HL-60/S4 treated with retinoic acid at 250 ng/mL for 4 days and 3 days (cell line): Measurements from ENCODE around the gene PDZD2.
"Not testable (repeated sequence)": the region's sequence is repeated elsewhere in the genome, so short reads cannot be mapped to it uniquely, and the experiment has no call there.

ENCODE experiments used
- in situ Hi-C: fragments of 300-500 bp; cut with MboI; formaldehyde crosslinking; loops from 2 replicates; pipeline ENCODE4 v1.7.0; 2022; ENCODE audit warnings: low sequenced_read_pairs

The PDZD2 gene

GRCh38 chr5:31638748-31639418 is at the start of gene PDZD2:
Gene PDZD2 (plus strand): TSS chr5:31639131.
- in situ Hi-C loops: no loop called here

- in situ Hi-C loops: loop anchor here (25.0 kb wide), 1 partner anchor 494 kb away; no protein-coding TSS in a partner anchor
Measured at GRCh38 chr5:31593665-31594064, 45.3 kb upstream of the PDZD2 start.

- in situ Hi-C loops: loop anchor here (25.0 kb wide), 1 partner anchor 491 kb away; no protein-coding TSS in a partner anchor
Measured at GRCh38 chr5:31596354-31596753, 42.6 kb upstream of the PDZD2 start.

- in situ Hi-C loops: loop anchor here (25.0 kb wide), 1 partner anchor 488 kb away; no protein-coding TSS in a partner anchor
Measured at GRCh38 chr5:31598640-31599611, 40.0 kb upstream of the PDZD2 start.

GRCh38 chr5:31602305-31602704 is 36.6 kb upstream of the PDZD2 start:
- in situ Hi-C loops: not testable (repeated sequence)

- in situ Hi-C loops: no loop called here
Measured at GRCh38 chr5:31604240-31604639, 34.7 kb upstream of the PDZD2 start.

GRCh38 chr5:31604644-31605043 is 34.3 kb upstream of the PDZD2 start:
- in situ Hi-C loops: no loop called here

- in situ Hi-C loops: no loop called here
Measured at GRCh38 chr5:31605920-31606319, 33.0 kb upstream of the PDZD2 start.

- in situ Hi-C loops: no loop called here
Measured at GRCh38 chr5:31607546-31607945, 31.4 kb upstream of the PDZD2 start.

GRCh38 chr5:31611002-31611401 is 27.9 kb upstream of the PDZD2 start:
- in situ Hi-C loops: no loop called here

- in situ Hi-C loops: no loop called here
Measured at GRCh38 chr5:31613651-31614050, 25.3 kb upstream of the PDZD2 start.

- in situ Hi-C loops: no loop called here
Measured at GRCh38 chr5:31614151-31615020, 24.5 kb upstream of the PDZD2 start.

- in situ Hi-C loops: no loop called here
Measured at GRCh38 chr5:31617867-31618266, 21.1 kb upstream of the PDZD2 start.

GRCh38 chr5:31620026-31620425 is 18.9 kb upstream of the PDZD2 start:
- in situ Hi-C loops: no loop called here

- in situ Hi-C loops: no loop called here
Measured at GRCh38 chr5:31623249-31623648, 15.7 kb upstream of the PDZD2 start.

- in situ Hi-C loops: no loop called here
Measured at GRCh38 chr5:31625394-31625793, 13.5 kb upstream of the PDZD2 start.

- in situ Hi-C loops: no loop called here
Measured at GRCh38 chr5:31626156-31626555, 12.8 kb upstream of the PDZD2 start.

- in situ Hi-C loops: no loop called here
Measured at GRCh38 chr5:31626604-31627234, 12.2 kb upstream of the PDZD2 start.

- in situ Hi-C loops: no loop called here
Measured at GRCh38 chr5:31630931-31631330, 8.0 kb upstream of the PDZD2 start.

- in situ Hi-C loops: no loop called here
Measured at GRCh38 chr5:31632460-31632859, 6.5 kb upstream of the PDZD2 start.
